HCT116 (cell line): ENCODE measurements around the gene VAV2.

Experiments
- CEBPB ChIP-seq: IDR thresholded peaks from 2 replicates; pipeline ENCODE4 v1.6.1; 2012; ENCODE audit warnings: low read depth
- ELF1 ChIP-seq: IDR thresholded peaks from 2 replicates; pipeline ENCODE4 v1.6.1; 2012; ENCODE audit warnings: low read depth, borderline replicate concordance
- EZH2phosphoT487 ChIP-seq: fragments of 200-600 bp; IDR thresholded peaks from 2 replicates; pipeline ENCODE4 v1.6.1; 2018; ENCODE audit warnings: antibody characterized with exemption, borderline replicate concordance
- JUND ChIP-seq: IDR thresholded peaks from 2 replicates; pipeline ENCODE4 v1.6.1; 2012
- POLR2A ChIP-seq: IDR thresholded peaks from 2 replicates; pipeline ENCODE4 v1.7.0; 2011; ENCODE audit warnings: borderline replicate concordance; ENCODE audit not compliant: insufficient read depth, insufficient read length; ENCODE audit errors: extremely low read depth
- POLR2AphosphoS5 ChIP-seq: IDR thresholded peaks from 2 replicates; pipeline ENCODE4 v1.6.1; 2011; ENCODE audit warnings: mild to moderate bottlenecking, low read depth, low read length, moderate library complexity
- RAD21 ChIP-seq: IDR thresholded peaks from 2 replicates; pipeline ENCODE4 v1.6.1; 2012; ENCODE audit warnings: low read depth, mild to moderate bottlenecking
- TCF7L2 ChIP-seq: IDR thresholded peaks from 2 replicates; pipeline ENCODE4 v1.7.0; 2011; ENCODE audit warnings: borderline replicate concordance, inconsistent platforms; ENCODE audit not compliant: insufficient read depth, insufficient read length; ENCODE audit errors: extremely low read depth
- TF ChIP-seq, protein P1 (sequence below): IDR thresholded peaks from 2 replicates; pipeline ENCODE4 v1.6.1; 2012; ENCODE audit warnings: low read depth
- TF ChIP-seq, protein P2 (sequence below), 3 experiments: fragments of 200-600 bp in 1 of 3; sonication (generic) in 1 of 3; IDR thresholded peaks in 2 of 3; conservative IDR thresholded peaks in 1 of 3; 2 replicates each; pipeline ENCODE4 v1.5.1; 2012 to 2017; ENCODE audit warnings: low read depth in 2 of 3, low read length in 2 of 3, antibody characterized with exemption in 1 of 3, borderline replicate concordance in 1 of 3, control low read depth in 1 of 3, mild to moderate bottlenecking in 1 of 3, mixed read lengths in 1 of 3, mixed run types in 1 of 3, moderate library complexity in 1 of 3; ENCODE audit not compliant: insufficient read depth in 1 of 3
- TF ChIP-seq, protein P3 (sequence below): IDR thresholded peaks from 2 replicates; pipeline ENCODE4 v1.6.1; 2012

DNA sequence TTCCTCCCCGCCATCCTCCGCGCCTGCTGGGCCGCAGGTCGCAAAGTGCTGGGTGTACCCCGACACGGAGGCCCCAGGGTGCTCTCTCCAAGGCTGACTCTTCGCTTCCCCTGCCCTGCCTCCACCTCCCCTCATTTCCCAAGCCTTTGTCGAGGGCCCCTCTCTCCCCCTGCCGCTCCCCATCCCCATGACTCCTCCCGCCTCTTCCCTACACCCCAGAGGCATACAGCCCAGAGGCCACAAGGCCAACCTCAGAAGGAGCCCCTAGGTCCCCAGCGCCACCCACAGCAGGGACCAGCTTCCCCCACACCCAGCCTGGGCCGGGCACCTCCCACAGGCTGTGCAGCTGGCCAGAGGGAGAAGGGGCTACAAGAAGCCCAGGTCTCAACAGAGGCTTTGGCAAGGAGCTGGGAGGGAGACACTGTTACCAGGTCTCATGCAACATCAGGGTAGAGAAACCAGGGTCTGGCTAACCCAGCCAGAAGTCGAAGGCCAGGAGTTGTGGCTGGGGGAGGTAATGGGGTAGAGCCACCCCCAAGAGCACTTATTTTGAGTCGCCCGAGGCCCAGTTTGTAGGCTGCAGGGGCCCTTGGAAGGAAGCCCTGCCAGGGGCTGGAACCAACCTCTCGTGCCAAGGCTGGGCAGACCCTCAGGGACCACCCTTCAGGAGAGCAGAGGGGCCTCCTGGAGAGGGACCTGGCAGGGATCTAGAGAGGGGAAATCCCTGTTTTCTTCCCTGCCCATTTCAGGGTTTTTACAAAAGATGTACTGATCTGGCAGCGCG is 229.4 kb downstream of the VAV2 start:
- TF ChIP-seq, protein P1, sequence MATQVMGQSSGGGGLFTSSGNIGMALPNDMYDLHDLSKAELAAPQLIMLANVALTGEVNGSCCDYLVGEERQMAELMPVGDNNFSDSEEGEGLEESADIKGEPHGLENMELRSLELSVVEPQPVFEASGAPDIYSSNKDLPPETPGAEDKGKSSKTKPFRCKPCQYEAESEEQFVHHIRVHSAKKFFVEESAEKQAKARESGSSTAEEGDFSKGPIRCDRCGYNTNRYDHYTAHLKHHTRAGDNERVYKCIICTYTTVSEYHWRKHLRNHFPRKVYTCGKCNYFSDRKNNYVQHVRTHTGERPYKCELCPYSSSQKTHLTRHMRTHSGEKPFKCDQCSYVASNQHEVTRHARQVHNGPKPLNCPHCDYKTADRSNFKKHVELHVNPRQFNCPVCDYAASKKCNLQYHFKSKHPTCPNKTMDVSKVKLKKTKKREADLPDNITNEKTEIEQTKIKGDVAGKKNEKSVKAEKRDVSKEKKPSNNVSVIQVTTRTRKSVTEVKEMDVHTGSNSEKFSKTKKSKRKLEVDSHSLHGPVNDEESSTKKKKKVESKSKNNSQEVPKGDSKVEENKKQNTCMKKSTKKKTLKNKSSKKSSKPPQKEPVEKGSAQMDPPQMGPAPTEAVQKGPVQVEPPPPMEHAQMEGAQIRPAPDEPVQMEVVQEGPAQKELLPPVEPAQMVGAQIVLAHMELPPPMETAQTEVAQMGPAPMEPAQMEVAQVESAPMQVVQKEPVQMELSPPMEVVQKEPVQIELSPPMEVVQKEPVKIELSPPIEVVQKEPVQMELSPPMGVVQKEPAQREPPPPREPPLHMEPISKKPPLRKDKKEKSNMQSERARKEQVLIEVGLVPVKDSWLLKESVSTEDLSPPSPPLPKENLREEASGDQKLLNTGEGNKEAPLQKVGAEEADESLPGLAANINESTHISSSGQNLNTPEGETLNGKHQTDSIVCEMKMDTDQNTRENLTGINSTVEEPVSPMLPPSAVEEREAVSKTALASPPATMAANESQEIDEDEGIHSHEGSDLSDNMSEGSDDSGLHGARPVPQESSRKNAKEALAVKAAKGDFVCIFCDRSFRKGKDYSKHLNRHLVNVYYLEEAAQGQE: no peak
- TF ChIP-seq, protein P2, sequence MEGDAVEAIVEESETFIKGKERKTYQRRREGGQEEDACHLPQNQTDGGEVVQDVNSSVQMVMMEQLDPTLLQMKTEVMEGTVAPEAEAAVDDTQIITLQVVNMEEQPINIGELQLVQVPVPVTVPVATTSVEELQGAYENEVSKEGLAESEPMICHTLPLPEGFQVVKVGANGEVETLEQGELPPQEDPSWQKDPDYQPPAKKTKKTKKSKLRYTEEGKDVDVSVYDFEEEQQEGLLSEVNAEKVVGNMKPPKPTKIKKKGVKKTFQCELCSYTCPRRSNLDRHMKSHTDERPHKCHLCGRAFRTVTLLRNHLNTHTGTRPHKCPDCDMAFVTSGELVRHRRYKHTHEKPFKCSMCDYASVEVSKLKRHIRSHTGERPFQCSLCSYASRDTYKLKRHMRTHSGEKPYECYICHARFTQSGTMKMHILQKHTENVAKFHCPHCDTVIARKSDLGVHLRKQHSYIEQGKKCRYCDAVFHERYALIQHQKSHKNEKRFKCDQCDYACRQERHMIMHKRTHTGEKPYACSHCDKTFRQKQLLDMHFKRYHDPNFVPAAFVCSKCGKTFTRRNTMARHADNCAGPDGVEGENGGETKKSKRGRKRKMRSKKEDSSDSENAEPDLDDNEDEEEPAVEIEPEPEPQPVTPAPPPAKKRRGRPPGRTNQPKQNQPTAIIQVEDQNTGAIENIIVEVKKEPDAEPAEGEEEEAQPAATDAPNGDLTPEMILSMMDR (IDR thresholded peaks at IDR 0.05 in 2 of 3, conservative IDR thresholded peaks at IDR 0.05 in 1 of 3; ENCODE audit: borderline replicate concordance in 1 of 3, insufficient read depth in 1 of 3, low read depth in 2 of 3, low read length in 2 of 3): no peak
- TF ChIP-seq POLR2A (no peak), CEBPB (no peak), EZH2phosphoT487 (no peak), POLR2AphosphoS5 (no peak), RAD21 (no peak), JUND (no peak), TCF7L2 (no peak), ELF1 (no peak)
- TF ChIP-seq, protein P3, sequence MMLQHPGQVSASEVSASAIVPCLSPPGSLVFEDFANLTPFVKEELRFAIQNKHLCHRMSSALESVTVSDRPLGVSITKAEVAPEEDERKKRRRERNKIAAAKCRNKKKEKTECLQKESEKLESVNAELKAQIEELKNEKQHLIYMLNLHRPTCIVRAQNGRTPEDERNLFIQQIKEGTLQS: no peak
